ENCODE results near the gene PLPP2.

Gene PLPP2

GRCh38 chr19:291006-291521 lies at the start of gene PLPP2:
Gene PLPP2, minus strand, starts transcription at chr19:291403. Its CDS starts 67 bp downstream, at chr19:291336.
- DNase-seq (ENCODE audit: low read depth) = no peak

GRCh38 chr19:340620-341385 lies 49.6 kb upstream of the PLPP2 start:
- DNase-seq (ENCODE audit: low read depth) = no peak

- no peak for DNase-seq (ENCODE audit: low read depth)
Measured at GRCh38 chr19:339262-339887, 48.2 kb upstream of the PLPP2 start.

- DNase-seq (ENCODE audit: low read depth) = no peak
Measured at GRCh38 chr19:338421-338820, 47.2 kb upstream of the PLPP2 start.

GRCh38 chr19:336067-336614 lies 44.9 kb upstream of the PLPP2 start:
- DNase-seq (ENCODE audit: low read depth) = no peak

- DNase-seq (ENCODE audit: low read depth) = no peak
Measured at GRCh38 chr19:335486-336066, 44.4 kb upstream of the PLPP2 start.

- no peak for DNase-seq (ENCODE audit: low read depth)
Measured at GRCh38 chr19:335072-335471, 43.9 kb upstream of the PLPP2 start.

GRCh38 chr19:334296-335071 lies 43.3 kb upstream of the PLPP2 start:
- no peak for DNase-seq (ENCODE audit: low read depth)

- DNase-seq (ENCODE audit: low read depth) = no peak
Measured at GRCh38 chr19:330503-330902, 39.3 kb upstream of the PLPP2 start.

- DNase-seq (ENCODE audit: low read depth) = no peak
Measured at GRCh38 chr19:329876-330275, 38.7 kb upstream of the PLPP2 start.

- no peak for DNase-seq (ENCODE audit: low read depth)
Measured at GRCh38 chr19:328025-328505, 36.9 kb upstream of the PLPP2 start.

- DNase-seq (ENCODE audit: low read depth) = no peak
Measured at GRCh38 chr19:327291-328024, 36.3 kb upstream of the PLPP2 start.

GRCh38 chr19:326871-327270 lies 35.7 kb upstream of the PLPP2 start:
- DNase-seq (ENCODE audit: low read depth) = no peak

- no peak for DNase-seq (ENCODE audit: low read depth)
Measured at GRCh38 chr19:325937-326565, 34.8 kb upstream of the PLPP2 start.

- DNase-seq (ENCODE audit: low read depth) = no peak
Measured at GRCh38 chr19:325173-325936, 34.2 kb upstream of the PLPP2 start.

GRCh38 chr19:324716-325115 lies 33.5 kb upstream of the PLPP2 start:
- no peak for DNase-seq (ENCODE audit: low read depth)

- no peak for DNase-seq (ENCODE audit: low read depth)
Measured at GRCh38 chr19:322616-323015, 31.4 kb upstream of the PLPP2 start.

GRCh38 chr19:318509-318774 lies 27.2 kb upstream of the PLPP2 start:
- DNase-seq (ENCODE audit: low read depth) = no peak

- DNase-seq (ENCODE audit: low read depth) = no peak
Measured at GRCh38 chr19:317710-318508, 26.7 kb upstream of the PLPP2 start.
